ENCODE measurements around the gene INSYN2B.
"Not testable (repeated sequence)": the region's sequence is repeated elsewhere in the genome, so short reads cannot be mapped to it uniquely, and the experiment has no call there.

Gene INSYN2B

DNA sequence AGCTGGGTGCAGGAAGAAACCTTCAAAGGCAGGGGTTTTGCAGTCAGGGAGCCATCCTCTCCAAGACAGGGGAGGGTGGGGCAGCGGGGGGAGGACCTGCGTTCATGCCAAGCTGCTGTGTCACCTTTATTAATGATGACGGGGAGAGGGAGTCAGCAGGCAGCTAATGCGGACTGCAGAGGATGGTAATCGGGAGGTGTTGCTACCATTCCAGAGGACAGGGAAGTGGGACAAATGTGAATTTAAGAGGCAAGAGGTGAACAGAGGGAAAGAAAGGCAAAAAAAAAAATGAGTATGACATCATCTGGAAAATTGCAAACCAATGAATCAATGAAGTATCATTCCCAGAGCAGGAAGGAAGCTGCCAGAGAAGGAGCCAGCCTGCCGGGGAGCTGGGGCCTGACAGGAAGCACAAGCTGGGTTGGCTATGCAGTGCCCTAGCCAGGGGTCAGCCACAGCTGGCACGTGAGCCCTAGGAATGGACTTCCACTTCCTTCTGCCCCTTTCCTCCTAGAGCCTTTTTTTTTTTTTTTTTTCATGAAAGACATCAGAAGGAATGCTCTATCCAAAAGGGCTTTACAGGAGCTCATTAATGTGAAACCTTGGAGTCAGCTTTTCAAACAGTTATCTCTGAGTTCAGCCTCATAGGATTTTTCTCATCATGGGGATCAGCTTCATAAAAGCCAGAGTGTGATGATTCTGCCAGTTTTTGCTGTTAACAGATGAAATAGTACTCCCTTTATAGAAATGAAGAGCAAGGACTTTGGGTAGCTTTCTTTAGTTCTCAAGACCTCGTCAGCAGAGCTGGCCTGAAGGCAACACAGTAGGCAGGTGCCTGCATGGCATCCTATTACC is 9.2 kb downstream of the INSYN2B start:
- no peak for DNase-seq

DNA sequence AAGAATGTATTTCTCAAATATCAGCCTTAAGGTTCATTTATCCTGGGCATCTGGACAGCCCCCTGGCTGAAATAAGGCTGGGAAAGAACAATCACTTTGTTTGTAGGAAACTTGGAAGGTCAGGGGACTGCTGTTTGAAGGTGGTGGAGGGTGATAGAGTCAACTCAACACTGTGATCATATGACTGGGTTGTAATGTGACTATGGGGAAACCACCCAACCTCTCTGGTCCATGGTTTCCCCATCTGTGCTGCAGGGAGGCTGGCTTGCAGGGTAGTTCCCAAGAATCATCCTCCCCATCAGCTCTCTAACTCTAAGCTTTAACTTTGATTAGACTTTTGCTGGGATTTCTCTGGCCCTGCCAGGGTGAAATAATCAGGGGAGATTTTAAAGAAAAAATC is 10.0 kb downstream of the INSYN2B start:
- no peak for DNase-seq

DNA sequence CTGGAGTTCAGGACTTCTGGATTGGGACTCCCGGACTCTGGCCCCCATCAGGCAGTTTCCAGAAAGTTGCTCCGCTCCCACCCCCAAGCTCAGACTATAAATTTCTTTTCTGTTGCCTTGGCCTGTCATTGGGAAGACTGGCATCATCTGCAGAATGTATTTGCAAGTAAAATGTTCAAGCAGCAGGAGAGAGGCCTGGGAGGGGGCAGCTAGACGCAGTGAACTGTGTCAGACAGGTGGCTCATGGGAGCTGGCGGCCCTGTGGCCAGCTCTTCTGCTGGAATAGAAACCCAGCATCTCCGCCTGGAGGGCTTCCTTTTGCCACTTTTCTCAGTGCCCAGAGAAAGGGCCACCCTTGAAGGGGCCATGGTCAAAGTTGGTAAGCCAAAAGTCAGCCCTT is 16.0 kb downstream of the INSYN2B start:
- DNase-seq = no peak

DNA sequence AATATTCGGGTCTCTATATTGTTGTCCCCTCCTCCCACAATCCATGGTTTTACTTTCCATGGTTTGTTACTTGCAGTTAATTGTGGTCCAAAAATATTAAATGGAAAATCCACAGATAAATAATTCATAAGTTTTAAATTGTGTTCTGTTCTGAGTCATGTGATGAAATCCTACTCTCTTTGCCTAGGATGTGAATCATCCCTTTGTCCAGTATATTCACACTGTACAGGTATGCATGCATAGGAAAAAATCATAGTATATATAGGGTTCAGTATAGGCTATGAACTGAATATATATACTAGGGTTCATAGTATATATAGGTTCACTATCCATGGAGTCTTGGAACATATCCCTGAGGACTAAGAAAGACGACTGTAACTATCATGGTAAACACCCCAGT is 19.6 kb downstream of the INSYN2B start:
- no peak for DNase-seq

DNA sequence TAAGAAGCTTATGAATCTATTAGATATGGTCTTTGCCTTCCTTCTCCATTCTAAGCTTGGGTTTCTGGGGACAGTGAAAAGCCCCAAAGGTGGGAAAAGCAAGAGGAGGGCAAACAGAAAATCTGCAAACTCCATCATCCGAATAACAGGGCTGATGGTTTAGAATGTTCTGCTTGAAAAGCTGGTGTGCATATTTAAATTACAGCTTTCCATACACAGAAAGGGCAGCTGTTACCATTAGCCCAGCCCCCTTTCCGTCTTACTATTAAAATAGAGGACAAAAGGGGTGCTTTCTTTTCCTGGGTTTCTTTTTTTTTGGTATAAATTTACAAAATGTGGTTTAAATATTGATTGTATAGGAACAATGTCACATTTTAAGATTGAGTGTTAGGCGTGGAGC is 22.0 kb downstream of the INSYN2B start:
- DNase-seq = no peak

DNA sequence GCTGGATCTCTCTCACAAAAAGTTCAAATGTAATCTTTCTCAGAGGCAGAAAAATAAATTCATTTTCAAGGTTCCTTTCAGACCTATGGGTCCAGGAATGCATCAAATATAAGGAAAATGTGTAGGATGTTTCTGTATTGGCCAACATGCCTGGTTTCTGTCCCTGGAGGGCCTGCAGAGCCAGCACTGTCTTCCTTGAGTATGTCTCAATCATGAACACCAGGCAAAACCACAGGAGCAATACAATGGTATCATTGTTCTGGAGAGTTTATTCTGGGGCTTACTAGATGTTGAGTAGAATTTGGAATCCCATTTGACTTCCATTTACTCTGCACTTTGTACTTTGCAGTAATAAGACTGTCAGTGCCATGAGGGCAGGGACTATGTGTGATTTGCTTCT is 23.5 kb downstream of the INSYN2B start:
- no peak for DNase-seq

DNA sequence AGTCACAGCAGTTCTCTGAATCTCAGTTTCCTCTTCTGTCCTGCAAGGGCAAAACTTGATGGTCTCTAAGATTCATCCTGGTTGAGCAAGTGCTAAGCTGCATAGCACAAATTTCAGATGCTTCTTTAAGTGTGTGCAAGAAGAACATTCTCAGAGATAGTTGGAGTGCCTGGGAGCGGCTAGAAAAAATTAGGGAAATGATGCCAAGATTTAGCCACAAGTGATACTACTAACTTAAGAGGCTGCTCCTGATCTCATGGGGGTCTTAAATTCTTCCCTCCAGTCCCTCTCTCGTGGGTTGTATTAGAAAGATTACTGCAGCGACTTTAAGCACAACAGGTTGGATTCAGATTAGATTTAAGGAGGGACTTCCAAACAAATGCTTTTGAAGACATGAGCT is 24.2 kb downstream of the INSYN2B start:
- no peak for DNase-seq

DNA sequence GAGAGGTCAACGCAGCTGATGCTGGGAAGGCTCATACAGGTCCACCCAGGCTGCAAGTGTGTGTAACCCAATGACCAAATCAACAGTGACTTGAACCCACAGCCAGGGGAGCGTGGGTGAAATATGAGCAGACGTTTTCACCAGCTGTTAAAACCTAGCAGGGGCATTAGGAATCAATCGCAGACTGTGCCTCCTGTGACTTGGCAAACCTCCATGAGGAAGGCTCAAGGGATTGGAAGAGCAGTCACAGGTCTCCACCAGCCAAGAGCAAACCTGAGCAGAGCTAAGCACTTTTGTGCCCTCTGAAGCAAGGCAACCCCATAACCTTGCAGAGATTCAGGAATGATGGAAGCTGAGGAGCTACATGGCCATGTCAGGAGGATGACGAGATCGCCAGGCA is 25.5 kb downstream of the INSYN2B start:
- no peak for DNase-seq

DNA sequence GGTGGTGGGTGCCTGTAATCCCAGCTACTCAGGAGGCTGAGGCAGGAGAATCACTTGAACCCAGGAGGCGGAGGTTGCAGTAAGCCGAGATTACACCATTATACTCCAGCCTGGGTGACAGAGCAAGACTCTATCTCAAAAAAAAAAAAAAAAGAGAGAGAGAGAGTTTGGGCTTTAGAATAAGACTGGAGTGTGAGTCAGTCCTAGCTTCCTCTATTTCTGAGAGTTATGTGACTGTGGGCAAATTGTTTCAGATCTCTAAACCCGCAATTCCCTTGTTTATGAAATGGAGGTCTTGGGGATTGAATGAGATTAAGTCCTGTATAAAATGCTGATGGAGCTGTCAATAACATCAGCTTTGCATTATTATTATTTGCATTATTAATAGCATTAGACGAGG is 27.1 kb downstream of the INSYN2B start:
- not testable (repeated sequence) for DNase-seq

DNA sequence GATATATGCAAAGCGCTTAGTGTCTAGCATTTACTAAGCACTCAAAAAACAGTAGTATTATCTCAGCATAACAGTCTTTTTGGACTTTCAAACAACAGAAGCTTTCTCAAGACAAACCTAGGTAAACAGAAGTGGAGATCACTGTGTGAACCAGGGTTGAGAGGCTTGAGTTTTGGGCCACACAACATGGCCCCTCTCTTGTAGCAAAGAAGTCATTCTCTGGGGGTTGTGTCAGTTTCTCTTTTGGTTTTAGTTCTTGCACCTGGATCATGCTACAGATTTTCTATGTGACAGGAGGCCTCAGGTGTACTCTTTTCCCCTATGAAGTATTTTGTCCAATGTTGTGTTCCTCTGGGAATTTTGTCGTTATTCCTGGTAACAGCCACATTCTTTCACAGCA is 30.0 kb downstream of the INSYN2B start:
- no peak for DNase-seq

DNA sequence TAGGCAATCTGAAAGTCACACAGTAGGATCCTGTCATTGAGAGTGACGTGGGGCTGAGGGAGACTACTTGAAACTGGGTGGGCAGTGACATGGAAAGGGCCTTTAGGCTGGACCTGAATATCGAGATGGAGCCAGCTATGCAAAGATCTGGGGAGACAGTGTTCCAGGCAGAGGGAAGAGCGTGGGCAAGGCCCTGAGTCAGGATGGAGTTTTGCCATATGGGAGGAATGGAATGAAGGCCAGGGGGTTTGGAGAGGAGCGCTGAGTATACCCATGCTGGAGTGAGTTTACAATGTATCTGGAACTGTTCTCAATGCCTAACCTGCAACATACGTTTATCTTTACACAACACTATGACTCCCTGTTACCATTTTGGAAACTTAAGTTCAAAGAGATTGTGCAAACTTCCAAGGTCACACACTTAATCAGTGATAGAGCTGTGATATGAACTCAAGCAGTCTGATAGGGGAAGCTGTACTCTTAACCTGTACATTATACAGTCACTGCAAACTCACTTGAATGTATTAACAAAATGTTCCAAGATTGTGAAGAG is 33.5 kb downstream of the INSYN2B start:
- DNase-seq = no peak

DNA sequence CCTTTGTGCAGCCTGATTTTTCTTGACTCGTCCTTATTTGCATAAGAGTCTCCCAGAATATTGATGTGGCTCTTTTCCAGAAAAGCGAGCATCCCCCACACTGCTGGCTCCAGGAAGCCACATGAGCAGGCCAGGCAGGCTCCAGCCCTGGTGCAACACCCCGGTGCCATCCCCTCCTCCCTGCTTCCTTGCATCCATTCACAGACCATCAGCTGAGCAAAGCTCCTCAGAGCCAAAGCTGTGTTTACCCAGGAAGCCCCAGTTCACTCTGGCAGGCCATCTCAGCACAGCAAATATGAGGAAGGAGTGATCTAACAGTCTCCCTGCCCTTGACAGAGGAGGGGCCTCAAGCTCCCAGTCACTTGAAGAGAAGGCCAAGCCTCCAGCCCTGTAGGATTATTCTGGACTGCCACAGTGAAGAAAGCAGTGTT is 34.4 kb downstream of the INSYN2B start:
- no peak for DNase-seq

DNA sequence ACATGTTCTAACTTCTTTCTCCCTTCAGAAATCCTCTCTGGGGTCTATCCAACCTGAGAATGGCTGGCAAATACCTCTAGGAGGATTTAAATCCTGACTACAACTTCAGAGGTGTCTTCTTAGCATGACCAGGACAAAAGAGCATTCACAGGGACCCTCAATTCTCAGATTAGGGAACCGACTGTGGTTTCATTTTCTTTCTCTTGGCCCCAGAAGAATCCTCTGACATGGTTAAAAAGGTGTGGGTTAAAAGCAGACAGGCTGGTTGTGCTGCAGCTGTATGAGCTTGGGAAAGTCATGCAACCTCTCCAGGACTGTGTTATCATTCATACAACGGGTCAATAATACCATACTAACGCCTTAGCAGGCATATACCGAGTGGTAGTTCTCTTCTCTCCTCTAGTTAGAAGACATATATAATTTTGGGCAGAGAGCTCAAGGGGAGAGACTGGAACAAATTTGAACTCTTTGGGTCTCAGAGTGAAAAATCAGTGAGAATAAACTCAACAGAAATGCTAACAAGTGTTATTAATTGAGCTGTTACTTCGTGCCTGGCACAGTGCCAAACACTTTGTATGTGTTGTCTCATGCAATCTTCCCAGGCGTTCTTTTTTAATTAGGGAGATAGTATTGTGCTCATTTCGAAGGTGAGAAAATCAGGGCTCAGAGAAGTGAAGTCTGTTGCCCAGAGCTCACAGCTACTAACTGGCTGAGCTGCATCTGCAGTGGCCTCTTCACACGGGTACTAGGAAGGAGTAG is 35.2 kb downstream of the INSYN2B start:
- no peak for DNase-seq

DNA sequence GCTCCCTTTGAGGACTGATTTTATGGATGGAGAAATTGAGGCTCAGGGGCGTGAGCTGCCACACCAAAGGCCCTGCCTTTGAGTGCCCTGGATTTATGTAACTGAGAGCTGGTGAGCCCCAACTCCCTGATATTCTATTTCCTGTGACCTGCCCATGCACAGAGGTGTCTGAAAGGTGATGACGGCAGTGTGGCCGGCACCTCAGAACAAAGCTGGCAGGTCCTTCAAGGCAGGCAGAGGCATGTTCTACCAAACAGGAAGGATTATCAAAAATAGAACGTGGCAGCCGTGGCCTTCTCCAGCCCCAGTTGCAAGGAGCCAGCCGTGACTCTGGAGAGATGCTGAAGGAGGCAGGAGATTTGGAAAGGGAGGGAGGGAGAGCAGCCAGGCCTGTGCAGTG is 36.2 kb downstream of the INSYN2B start:
- DNase-seq = no peak

DNA sequence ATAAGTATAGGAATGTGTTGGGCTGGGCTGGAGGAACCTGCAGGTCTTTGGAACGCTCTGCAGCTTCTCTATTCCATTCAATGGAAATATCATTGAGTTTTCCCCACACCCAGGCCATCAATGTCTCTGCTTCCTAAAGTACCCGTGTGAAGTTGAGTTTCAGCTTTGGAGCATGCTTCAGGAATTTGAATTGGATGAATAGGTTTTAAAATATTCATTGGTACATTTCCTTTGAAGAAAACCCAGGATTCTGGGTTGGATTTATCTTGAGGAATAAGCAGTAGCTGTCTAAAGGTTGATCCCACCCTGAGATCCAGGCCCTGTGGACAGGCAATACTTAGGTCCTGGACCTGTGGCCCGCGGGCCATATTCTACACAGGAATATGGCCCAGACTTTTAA is 37.3 kb downstream of the INSYN2B start:
- no peak for DNase-seq

DNA sequence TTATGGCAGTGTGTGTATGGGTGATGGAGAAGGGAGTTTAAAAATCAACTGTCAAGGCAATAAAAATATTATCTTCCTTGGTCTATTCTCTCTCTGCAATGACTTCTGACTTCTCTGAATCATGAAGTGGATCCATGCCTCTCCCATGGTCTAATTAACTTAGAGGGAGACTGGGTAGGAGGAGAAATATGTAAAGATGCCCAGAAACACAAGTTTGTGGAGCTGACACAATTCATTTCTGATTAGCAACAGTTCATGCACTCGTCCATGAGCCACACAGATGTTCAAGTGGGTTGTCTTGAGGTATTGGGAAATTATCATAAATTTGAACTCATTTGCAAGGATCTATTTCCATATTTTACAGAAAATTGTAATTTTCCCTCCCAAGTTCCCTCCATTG is 38.1 kb downstream of the INSYN2B start:
- DNase-seq = no peak

DNA sequence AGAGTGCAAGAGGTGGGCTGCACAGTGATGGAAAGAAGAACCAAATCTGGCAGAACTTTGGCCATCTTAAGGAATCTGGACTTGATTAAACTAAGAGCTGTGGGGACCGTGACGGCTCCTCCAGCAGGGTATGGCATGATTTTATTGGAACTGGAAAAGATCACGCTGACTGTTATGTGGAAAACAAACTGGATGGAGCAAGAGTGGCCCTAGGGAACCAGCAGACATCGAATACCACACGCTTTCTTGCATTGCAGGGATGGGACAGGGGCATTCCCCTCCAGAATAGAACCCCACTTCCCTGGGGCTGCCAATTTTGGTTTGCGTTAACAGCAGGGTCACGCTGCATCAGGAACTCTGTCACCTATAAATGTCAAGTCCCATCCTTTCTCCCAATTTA is 38.8 kb downstream of the INSYN2B start:
- DNase-seq = no peak

DNA sequence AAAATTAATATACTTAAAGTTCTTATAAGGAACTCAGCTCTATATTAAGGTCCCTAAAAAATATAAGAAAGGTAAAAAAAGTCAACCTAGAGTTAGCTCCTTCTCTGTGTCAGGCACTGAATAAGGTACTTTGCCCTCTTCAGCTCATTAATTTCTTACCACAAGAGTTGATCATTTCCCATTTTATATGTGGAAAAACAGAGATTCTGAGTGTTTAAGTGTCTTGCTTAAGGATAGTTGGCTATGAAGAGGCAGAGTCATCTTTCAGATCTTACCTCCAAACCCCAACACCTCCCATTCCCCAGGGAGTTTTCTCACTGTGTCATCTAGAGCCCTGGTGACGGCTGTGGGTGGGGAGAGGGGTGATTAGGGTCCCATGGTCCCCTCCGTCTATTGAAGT is 40.6 kb downstream of the INSYN2B start:
- no peak for DNase-seq

DNA sequence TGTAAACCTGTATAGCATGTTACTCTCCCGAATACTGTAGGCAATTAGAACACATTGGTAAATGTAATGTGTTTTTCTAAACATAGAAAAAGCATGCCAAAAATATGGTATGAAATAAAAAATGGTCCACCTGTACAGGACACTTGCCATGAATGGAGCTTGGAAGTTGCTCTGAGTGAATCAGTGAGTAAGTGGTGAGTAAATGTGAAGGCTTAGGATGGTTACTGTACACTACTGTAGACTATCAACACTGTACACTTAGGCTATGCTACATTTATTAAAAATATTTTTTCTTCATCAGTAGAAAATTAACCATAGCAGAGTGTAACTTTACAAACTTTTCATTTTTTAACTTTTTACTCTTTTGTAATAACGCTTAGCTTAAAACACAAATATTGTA is 41.9 kb downstream of the INSYN2B start:
- DNase-seq = no peak

DNA sequence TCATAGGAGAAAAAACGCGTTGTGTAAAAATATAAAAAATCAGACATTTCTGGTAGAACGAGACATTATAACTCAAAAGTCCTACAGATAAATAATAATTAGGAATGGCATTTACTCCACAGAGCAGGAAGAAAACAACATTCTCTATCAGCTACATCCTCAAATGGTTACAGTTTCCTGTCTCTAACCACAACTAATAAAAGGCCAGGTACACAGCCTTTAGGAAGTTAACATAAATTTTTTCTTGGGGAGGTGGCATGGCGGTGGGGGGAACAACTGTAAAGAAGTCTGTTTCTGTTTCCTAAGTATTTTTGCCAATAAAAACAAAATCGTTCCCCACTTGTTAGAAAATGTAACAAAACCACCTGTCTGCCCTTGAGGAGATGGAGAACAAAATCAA is 44.5 kb downstream of the INSYN2B start:
- DNase-seq = no peak

DNA sequence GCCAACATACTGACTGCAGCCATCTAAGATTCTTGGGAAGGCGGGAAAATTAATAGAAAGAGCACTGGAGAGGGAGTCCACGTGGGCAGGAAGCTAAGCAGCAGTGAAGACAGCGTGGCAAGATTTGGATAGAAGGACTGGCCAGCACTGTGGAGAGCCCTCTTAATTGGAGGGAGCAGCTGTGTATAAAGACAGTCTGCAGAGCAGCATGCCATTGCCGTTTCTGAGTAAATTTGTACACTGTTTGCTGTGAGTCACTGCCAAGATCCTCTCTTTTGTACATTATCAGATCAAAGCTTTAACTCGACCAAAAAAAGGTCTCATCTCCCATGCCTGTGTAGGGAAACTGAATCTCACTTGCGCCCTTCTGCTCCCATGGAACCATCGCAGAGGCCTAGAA is 45.3 kb downstream of the INSYN2B start:
- DNase-seq = no peak

DNA sequence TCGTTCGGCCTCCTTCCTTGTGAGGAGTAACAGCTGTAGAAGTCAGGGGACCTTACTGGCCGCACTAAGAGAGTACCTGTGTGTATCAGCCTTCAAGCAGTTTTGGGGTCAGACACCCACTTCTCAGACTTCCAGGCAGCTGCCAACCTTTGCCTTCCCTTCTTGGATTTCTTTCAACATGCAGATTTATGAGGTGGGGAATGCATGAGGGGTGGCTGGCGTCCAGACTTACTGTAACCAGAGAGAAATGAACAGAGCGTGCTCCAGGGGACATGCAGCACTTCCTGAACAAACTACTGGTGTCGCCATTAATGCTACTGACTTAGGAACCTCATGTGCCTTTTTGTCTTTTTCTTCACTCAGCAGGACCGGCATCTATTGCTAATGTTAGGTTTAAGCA is 46.7 kb downstream of the INSYN2B start:
- DNase-seq = no peak

DNA sequence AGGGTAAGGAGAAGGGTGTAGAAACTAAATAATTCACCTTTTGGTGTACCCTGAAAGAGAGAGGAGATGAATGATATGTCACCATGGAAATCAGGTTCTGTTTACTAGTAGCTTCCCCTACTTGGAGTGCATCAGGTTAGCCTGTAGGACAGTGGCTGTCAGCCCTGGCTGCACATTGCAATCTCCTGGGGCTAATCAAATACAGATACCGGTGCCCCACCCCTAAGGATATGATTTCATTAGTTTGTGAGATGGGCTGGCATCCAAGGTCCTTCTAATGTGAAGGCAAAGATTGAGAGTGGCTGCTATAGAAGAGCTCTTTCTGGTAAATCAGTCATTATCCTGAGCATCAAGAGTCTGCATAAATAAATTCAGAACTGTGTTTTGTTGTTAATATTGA is 47.2 kb downstream of the INSYN2B start:
- DNase-seq = no peak

DNA sequence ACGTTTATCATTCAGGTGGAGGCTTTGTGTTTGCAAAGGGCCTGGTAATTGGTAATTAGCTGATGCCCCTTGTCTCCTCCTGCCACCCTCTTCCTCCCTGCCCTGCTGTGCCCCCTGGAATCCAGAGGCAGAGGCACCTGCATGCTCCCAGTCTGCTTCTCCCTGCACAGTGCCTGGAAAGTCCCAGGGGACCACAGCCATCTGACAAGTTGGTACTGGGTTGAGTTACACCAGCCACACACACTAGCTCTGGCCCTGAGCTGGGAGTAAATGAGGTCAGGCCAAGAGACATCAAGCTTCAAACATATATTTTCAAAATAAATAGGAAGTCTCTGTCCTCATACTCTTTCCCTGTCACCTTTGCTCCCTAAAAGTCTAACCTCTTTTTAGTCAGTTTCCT is 56.3 kb downstream of the INSYN2B start:
- no peak for DNase-seq

All from effector CD8-positive, alpha-beta T cell (primary cell).